ENCODE data around the gene NFASC. TPM values are rescaled to one million over a fixed set of nuclear protein-coding genes. Genes with fewer than 3 reads are reported as not detected.

The NFASC gene
- total RNA-seq, 2 donors from 2014 or later: 4.4 to 7.6 TPM

DNA sequence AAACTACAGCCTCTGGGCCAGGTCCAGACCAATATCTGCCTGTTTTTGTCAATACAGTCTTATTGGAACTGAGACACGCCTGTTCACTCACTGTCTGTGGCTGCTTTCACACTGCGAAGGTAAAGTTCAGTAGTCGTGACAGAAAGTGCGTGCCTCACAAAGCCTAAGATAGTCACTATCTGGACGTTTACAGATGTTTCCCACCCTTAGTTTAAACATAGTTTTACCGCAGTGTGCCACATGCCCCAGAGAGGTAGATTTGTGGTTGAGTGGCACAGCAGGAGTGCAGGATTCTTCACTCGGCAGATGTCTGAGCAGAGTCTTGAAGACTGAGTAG lies 61.9 kb downstream of the NFASC start:
- WGBS, 2 donors: 55 to 62% methylated on average over 7 of the region's 7 CpGs
- H3K4me1 ChIP-seq: no peaks in the 10 kb centered on the region
- H3K27ac ChIP-seq: no peak overlapping the region
- H3K9me3 ChIP-seq: no peaks in the 10 kb centered on the region
- no peak overlapping the region for H3K4me3 ChIP-seq
- TF ChIP-seq POLR2A (IDR thresholded peaks at IDR 0.05): no peak
- TF ChIP-seq, protein P1, sequence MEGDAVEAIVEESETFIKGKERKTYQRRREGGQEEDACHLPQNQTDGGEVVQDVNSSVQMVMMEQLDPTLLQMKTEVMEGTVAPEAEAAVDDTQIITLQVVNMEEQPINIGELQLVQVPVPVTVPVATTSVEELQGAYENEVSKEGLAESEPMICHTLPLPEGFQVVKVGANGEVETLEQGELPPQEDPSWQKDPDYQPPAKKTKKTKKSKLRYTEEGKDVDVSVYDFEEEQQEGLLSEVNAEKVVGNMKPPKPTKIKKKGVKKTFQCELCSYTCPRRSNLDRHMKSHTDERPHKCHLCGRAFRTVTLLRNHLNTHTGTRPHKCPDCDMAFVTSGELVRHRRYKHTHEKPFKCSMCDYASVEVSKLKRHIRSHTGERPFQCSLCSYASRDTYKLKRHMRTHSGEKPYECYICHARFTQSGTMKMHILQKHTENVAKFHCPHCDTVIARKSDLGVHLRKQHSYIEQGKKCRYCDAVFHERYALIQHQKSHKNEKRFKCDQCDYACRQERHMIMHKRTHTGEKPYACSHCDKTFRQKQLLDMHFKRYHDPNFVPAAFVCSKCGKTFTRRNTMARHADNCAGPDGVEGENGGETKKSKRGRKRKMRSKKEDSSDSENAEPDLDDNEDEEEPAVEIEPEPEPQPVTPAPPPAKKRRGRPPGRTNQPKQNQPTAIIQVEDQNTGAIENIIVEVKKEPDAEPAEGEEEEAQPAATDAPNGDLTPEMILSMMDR (IDR thresholded peaks at IDR 0.05): no peak
- intact Hi-C loops (cut with DNase I): no loop called here
- DNase-seq (no peak), ATAC-seq (no peak)
- H3K27me3 ChIP-seq: no peaks in the 10 kb centered on the region
- no peaks in the 10 kb centered on the region for H3K36me3 ChIP-seq (replicated peaks in 1 of 2; ENCODE audit: insufficient read depth in 1 of 2, low read depth in 2 of 2)

DNA sequence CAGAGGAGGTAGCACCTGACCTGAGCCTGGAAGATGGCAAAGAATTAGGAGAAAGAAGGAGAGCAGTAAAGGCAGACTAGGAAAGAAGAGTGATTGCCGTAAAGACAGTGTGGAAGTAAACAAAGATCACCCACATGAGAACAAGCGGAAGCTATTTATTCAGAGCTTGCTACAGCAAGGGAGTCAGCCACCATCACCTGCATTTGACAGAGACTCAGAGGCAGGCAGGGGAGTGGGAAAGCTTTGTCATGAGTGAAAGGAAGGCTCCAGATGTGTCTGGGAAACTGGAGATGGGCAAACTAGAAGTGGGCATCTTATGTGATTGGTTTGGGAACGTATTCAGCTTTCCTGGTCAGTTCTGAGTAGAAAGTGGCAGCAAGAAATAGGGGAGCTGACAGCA lies 64.5 kb downstream of the NFASC start:
- intact Hi-C loops (cut with DNase I): no loop called here
- Histone ChIP-seq H3K27me3 (no peaks in the 10 kb centered on the region), H3K4me1 (no peaks in the 10 kb centered on the region), H3K36me3 (replicated peaks in 1 of 2; ENCODE audit: insufficient read depth in 1 of 2, low read depth in 2 of 2) (no peaks in the 10 kb centered on the region), H3K27ac (no peak overlapping the region), H3K4me3 (no peak overlapping the region), H3K9me3 (no peaks in the 10 kb centered on the region)
- DNase-seq: no peak
- no peak for TF ChIP-seq POLR2A (IDR thresholded peaks at IDR 0.05)
- TF ChIP-seq, protein P1 (IDR thresholded peaks at IDR 0.05): no peak
- 54 to 71% methylated on average over 3 of the region's 3 CpGs for WGBS, 2 donors
- no peak for ATAC-seq

DNA sequence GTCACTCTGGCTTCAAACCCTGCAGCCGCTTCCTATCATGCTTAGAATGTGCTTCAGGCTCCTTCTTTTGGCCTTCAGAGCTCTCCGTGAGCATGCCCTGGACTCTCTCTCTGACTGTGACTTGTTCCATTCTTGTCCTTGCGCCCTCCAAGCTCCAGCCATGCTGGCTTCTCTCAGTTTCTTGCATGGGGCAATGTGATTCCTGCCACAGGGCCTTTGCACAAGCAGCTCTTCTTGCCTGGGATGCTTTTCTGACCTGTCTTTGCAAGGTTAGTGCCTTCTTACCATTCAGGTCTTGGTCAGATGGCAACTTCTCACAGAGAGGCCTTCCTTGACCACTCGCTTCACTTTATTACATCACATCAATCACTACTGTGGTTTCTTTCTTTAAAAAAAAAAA lies 66.1 kb downstream of the NFASC start:
- intact Hi-C loops (cut with DNase I): no loop called here
- H3K4me3 ChIP-seq: no peak overlapping the region
- no peaks in the 10 kb centered on the region for H3K27me3 ChIP-seq
- TF ChIP-seq, protein P1 (IDR thresholded peaks at IDR 0.05): no peak
- TF ChIP-seq POLR2A (IDR thresholded peaks at IDR 0.05): no peak
- no peaks in the 10 kb centered on the region for H3K9me3 ChIP-seq
- ATAC-seq (no peak), DNase-seq (no peak)
- H3K27ac ChIP-seq: no peak overlapping the region
- no peaks in the 10 kb centered on the region for H3K36me3 ChIP-seq (replicated peaks in 1 of 2; ENCODE audit: insufficient read depth in 1 of 2, low read depth in 2 of 2)
- H3K4me1 ChIP-seq: no peaks in the 10 kb centered on the region
- 40 to 65% methylated on average over 4 of the region's 4 CpGs for WGBS, 2 donors

DNA sequence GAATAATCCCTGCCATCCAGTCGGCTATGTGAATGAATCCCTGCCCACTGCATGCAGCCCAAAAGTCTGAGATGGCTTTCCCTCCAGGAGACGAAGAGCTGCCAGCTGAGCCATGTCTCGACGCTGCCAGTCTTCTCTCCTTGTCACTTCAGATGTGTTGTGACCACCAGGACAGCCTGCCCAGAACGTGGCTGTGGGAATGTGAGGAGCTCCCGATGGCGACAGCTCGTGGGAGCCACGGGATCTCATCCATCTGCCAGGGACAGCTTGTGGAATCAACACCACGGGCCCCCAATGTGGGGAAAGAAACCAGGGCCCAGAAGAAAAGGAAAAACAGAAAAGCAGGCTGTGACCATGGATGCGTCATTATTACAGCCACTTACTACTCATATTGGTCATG lies 67.2 kb downstream of the NFASC start:
- no peak for TF ChIP-seq POLR2A (IDR thresholded peaks at IDR 0.05)
- TF ChIP-seq, protein P1 (IDR thresholded peaks at IDR 0.05): no peak
- H3K27me3 ChIP-seq: no peaks in the 10 kb centered on the region
- 55 to 57% methylated on average over 8 to 11 of the region's 11 CpGs for WGBS, 2 donors
- no peak overlapping the region for H3K4me3 ChIP-seq
- H3K9me3 ChIP-seq: no peaks in the 10 kb centered on the region
- H3K36me3 ChIP-seq (replicated peaks in 1 of 2; ENCODE audit: insufficient read depth in 1 of 2, low read depth in 2 of 2): no peaks in the 10 kb centered on the region
- H3K4me1 ChIP-seq: no peaks in the 10 kb centered on the region
- no peak overlapping the region for H3K27ac ChIP-seq
- intact Hi-C loops (cut with DNase I): no loop called here
- no peak for DNase-seq
- ATAC-seq: no peak

DNA sequence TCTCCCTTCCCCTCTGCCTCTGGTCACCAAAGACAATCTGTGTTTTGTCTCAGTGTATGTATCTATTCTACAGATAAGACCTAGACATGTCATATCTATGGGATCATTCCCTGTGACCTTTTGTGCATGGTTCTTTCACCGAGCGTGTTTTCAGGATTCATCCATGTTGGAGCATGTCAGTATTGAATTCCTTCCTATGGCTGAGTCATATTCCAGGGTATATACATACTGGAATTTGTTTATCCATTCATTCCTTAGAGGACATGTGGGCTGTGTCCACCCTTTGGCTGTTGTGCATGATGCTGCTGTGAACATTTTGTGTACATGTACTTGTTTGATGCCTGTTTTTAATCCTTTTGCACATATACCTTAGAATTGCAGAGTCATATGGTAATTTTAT lies 69.9 kb downstream of the NFASC start:
- intact Hi-C loops (cut with DNase I): no loop called here
- Histone ChIP-seq H3K27ac (no peak overlapping the region), H3K4me3 (no peak overlapping the region), H3K4me1 (no peaks in the 10 kb centered on the region), H3K9me3 (no peaks in the 10 kb centered on the region), H3K27me3 (no peaks in the 10 kb centered on the region), H3K36me3 (replicated peaks in 1 of 2; ENCODE audit: insufficient read depth in 1 of 2, low read depth in 2 of 2) (no peaks in the 10 kb centered on the region)
- DNase-seq (no peak), ATAC-seq (no peak)
- WGBS, 2 donors: 58 to 61% methylated on average over 2 of the region's 2 CpGs
- no peak for TF ChIP-seq POLR2A (IDR thresholded peaks at IDR 0.05)
- TF ChIP-seq, protein P1 (IDR thresholded peaks at IDR 0.05): no peak
